ENCODE measurements around the gene CPA4.

DNA sequence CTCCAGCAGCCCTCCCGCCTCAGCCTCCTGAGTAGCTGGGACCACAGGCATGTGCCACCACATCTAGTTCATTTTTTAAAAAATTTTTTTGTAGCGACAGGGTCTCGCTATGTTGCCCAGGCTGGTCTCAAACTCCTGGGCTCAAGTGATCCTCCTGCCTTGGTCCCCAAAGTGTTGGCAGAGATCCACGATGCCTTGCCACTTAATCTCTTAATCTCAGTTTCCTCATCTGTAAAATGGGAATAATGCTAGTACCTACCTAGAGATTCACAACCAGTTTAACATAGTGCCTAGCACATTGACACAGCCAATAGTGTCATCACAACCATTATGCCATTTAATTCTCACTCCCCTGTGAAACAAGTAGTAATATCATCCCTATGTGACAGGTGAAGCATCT, 4.8 kb upstream of the CPA4 start:
- TF ChIP-seq EZH2 (IDR thresholded peaks at IDR 0.05; ENCODE audit: borderline replicate concordance, insufficient read depth, low read length, poor library complexity, severe bottlenecking) = no peak
- no peak for TF ChIP-seq EP300 (conservative IDR thresholded peaks at IDR 0.05; ENCODE audit: poor library complexity, severe bottlenecking)
- TF ChIP-seq, protein P1, sequence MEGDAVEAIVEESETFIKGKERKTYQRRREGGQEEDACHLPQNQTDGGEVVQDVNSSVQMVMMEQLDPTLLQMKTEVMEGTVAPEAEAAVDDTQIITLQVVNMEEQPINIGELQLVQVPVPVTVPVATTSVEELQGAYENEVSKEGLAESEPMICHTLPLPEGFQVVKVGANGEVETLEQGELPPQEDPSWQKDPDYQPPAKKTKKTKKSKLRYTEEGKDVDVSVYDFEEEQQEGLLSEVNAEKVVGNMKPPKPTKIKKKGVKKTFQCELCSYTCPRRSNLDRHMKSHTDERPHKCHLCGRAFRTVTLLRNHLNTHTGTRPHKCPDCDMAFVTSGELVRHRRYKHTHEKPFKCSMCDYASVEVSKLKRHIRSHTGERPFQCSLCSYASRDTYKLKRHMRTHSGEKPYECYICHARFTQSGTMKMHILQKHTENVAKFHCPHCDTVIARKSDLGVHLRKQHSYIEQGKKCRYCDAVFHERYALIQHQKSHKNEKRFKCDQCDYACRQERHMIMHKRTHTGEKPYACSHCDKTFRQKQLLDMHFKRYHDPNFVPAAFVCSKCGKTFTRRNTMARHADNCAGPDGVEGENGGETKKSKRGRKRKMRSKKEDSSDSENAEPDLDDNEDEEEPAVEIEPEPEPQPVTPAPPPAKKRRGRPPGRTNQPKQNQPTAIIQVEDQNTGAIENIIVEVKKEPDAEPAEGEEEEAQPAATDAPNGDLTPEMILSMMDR (IDR thresholded peaks at IDR 0.05; ENCODE audit: poor library complexity, severe bottlenecking) = no peak
- TF ChIP-seq, protein P2, sequence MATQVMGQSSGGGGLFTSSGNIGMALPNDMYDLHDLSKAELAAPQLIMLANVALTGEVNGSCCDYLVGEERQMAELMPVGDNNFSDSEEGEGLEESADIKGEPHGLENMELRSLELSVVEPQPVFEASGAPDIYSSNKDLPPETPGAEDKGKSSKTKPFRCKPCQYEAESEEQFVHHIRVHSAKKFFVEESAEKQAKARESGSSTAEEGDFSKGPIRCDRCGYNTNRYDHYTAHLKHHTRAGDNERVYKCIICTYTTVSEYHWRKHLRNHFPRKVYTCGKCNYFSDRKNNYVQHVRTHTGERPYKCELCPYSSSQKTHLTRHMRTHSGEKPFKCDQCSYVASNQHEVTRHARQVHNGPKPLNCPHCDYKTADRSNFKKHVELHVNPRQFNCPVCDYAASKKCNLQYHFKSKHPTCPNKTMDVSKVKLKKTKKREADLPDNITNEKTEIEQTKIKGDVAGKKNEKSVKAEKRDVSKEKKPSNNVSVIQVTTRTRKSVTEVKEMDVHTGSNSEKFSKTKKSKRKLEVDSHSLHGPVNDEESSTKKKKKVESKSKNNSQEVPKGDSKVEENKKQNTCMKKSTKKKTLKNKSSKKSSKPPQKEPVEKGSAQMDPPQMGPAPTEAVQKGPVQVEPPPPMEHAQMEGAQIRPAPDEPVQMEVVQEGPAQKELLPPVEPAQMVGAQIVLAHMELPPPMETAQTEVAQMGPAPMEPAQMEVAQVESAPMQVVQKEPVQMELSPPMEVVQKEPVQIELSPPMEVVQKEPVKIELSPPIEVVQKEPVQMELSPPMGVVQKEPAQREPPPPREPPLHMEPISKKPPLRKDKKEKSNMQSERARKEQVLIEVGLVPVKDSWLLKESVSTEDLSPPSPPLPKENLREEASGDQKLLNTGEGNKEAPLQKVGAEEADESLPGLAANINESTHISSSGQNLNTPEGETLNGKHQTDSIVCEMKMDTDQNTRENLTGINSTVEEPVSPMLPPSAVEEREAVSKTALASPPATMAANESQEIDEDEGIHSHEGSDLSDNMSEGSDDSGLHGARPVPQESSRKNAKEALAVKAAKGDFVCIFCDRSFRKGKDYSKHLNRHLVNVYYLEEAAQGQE (IDR thresholded peaks at IDR 0.05; ENCODE audit: borderline replicate concordance) = no peak
- TF ChIP-seq POLR2AphosphoS5 (IDR thresholded peaks at IDR 0.05) = no peak
